HepG2 (cell line): ENCODE results near the gene SYNE2. TPM values are rescaled to one million over a fixed set of nuclear protein-coding genes. Genes with fewer than 3 reads are reported as not detected.

Source experiments
- ATAC-seq: fragments of 200-7000 bp; cut with Tn5 transposase; 3 replicates; pipeline ENCODE4 v1.9.1; 2020; ENCODE audit warnings: mild to moderate bottlenecking, moderate library complexity
- BruUV-seq: library from RNA; stranded (reverse); fragments of 400-500 nt; replicated peaks from 2 replicates; lab custom pipeline; 2021; lab: Mats Ljungman, UMichigan
- CTCF ChIA-PET: fragments of 300-600 bp; formaldehyde crosslinking; extraction: SDS; loops from one replicate; lab custom pipeline; 2021; ENCODE audit warnings: low total read pairs, inconsistent platforms, low intra/inter-chr PET ratio; lab: Yijun Ruan, JAX
- POLR2A ChIA-PET: fragments of 350-600 bp; sonication (Branson Sonifier 250); formaldehyde crosslinking; loops from one replicate; lab custom pipeline; 2020; ENCODE audit warnings: antibody characterized with exemption, inconsistent platforms; lab: Yijun Ruan, JAX
- DNase-seq: peaks from one replicate; pipeline ENCODE4 v3.0.0-alpha.2; 2015; ENCODE audit warnings: low spot score
- FAIRE-seq: peaks from 3 replicates; lab custom pipeline; 2011; peaks lifted over from hg19 to GRCh38; lab: Jason Lieb, UNC
- H2AFZ ChIP-seq: one replicate; pipeline ENCODE4 v1.6.1; 2011; ENCODE audit warnings: low read length, inconsistent platforms
- H3K27ac ChIP-seq: fragments of 300-600 bp; 3 replicates; pipeline ENCODE4 v1.8.0; 2011; ENCODE audit warnings: mixed run types, mild to moderate bottlenecking, mixed read lengths, low read length, inconsistent platforms; ENCODE audit not compliant: insufficient read depth; ENCODE audit errors: extremely low read length
- H3K27me3 ChIP-seq, 2 experiments: fragments of 200-600 bp in 1 of 2; 2 replicates in 1 of 2; 3 replicates in 1 of 2; pipeline versions ENCODE4 v1.6.0 to v1.8.0; 2011; ENCODE audit warnings: low read length in 2 of 2, mild to moderate bottlenecking in 2 of 2, moderate library complexity in 2 of 2, inconsistent platforms in 1 of 2; ENCODE audit not compliant: insufficient read depth in 2 of 2, control insufficient read depth in 1 of 2
- H3K36me3 ChIP-seq, 2 experiments: fragments of 200-600 bp in 1 of 2; replicated peaks in 1 of 2; 2 replicates in 1 of 2; 3 replicates in 1 of 2; pipeline versions ENCODE4 v1.5.1 to v1.8.0; 2011; ENCODE audit warnings: low read length in 2 of 2, inconsistent platforms in 1 of 2; ENCODE audit not compliant: insufficient read depth in 2 of 2, control insufficient read depth in 1 of 2
- H3K4me1 ChIP-seq: 2 replicates; pipeline ENCODE4 v1.5.1; 2012; ENCODE audit warnings: low read length, inconsistent platforms; ENCODE audit not compliant: insufficient read depth
- H3K4me2 ChIP-seq: 2 replicates; pipeline ENCODE4 v1.6.0; 2011; ENCODE audit warnings: low read depth, low read length, inconsistent platforms
- H3K4me3 ChIP-seq, 3 experiments: fragments of 200-600 bp in 1 of 3; sonication (generic), shearing (Covaris generic) in 1 of 3; replicated peaks in 1 of 3; 2 replicates each; pipeline ENCODE4 v1.5.1; 2011 to 2016; ENCODE audit warnings: low read length in 3 of 3, inconsistent platforms in 2 of 3, low read depth in 2 of 3, mild to moderate bottlenecking in 2 of 3, control low read depth in 1 of 3, mixed read lengths in 1 of 3; ENCODE audit not compliant: insufficient read depth in 1 of 3
- H3K79me2 ChIP-seq: one replicate; pipeline ENCODE4 v1.6.1; 2011; ENCODE audit warnings: low read length, inconsistent platforms; ENCODE audit not compliant: insufficient read depth
- H3K9ac ChIP-seq: 2 replicates; pipeline ENCODE4 v1.6.0; 2011; ENCODE audit warnings: mild to moderate bottlenecking, low read depth, low read length, inconsistent platforms; ENCODE audit not compliant: insufficient read depth
- H3K9me3 ChIP-seq: 2 replicates; pipeline ENCODE4 v1.5.1; 2012; ENCODE audit warnings: mild to moderate bottlenecking, low read length
- H4K20me1 ChIP-seq: 2 replicates; pipeline ENCODE4 v1.6.0; 2011; ENCODE audit warnings: inconsistent platforms, mild to moderate bottlenecking, low read length, moderate library complexity; ENCODE audit not compliant: insufficient read depth
- CREM ChIP-seq, 2 experiments: sonication (generic) in 1 of 2; formaldehyde crosslinking in 1 of 2; IDR thresholded peaks; 2 replicates each; pipeline versions ENCODE4 v1.4.0 to v1.6.1; 2016 to 2020; ENCODE audit warnings: antibody characterized with exemption in 1 of 2, mild to moderate bottlenecking in 1 of 2, missing genetic modification reagents in 1 of 2
- HINFP ChIP-seq: sonication (generic); formaldehyde crosslinking; IDR thresholded peaks from 2 replicates; pipeline ENCODE4 v1.4.0; 2020; ENCODE audit warnings: low read depth, mild to moderate bottlenecking, missing genetic modification reagents
- MED8 ChIP-seq: sonication (generic); formaldehyde crosslinking; IDR thresholded peaks from 2 replicates; pipeline ENCODE4 v1.8.1; 2023; ENCODE audit warnings: mild to moderate bottlenecking, missing genetic modification reagents; ENCODE audit not compliant: insufficient replicate concordance
- NFE2L2 ChIP-seq: fragments of 150-350 bp; IDR thresholded peaks from 2 replicates; pipeline ENCODE4 v1.6.1; 2014; ENCODE audit warnings: low read length
- NR2F6 ChIP-seq, 2 experiments: IDR thresholded peaks; 2 replicates each; pipeline ENCODE4 v1.6.1; 2016; ENCODE audit warnings: antibody characterized with exemption in 1 of 2, mild to moderate bottlenecking in 1 of 2
- RFX1 ChIP-seq: fragments of 450-650 bp; IDR thresholded peaks from 2 replicates; pipeline ENCODE4 v1.6.1; 2017
- SMARCE1 ChIP-seq: fragments of 450-650 bp; IDR thresholded peaks from 2 replicates; pipeline ENCODE4 v1.6.1; 2017; ENCODE audit warnings: borderline replicate concordance
- TAF15 ChIP-seq: fragments of 200-400 bp; formaldehyde crosslinking; IDR thresholded peaks from one replicate; pipeline ENCODE4 v1.6.1; 2018; ENCODE audit warnings: mild to moderate bottlenecking, low read depth, low read length; ENCODE audit not compliant: poor library complexity, severe bottlenecking
- TEAD2 ChIP-seq: sonication (generic); formaldehyde crosslinking; IDR thresholded peaks from 2 replicates; pipeline ENCODE4 v1.9.0; 2021; ENCODE audit warnings: missing genetic modification reagents
- TEAD3 ChIP-seq: optimal IDR thresholded peaks from 2 replicates; pipeline ENCODE3; 2016; ENCODE audit warnings: borderline replicate concordance
- ZNF235 ChIP-seq: sonication (generic); formaldehyde crosslinking; IDR thresholded peaks from 2 replicates; pipeline ENCODE4 v1.8.1; 2023; ENCODE audit warnings: mild to moderate bottlenecking, missing genetic modification reagents, borderline replicate concordance
- ZNF24 ChIP-seq: fragments of 450-650 bp; IDR thresholded peaks from 2 replicates; pipeline ENCODE4 v1.6.1; 2017; ENCODE audit warnings: antibody characterized with exemption, mild to moderate bottlenecking
- ZNF275 ChIP-seq: sonication (generic); formaldehyde crosslinking; IDR thresholded peaks from 2 replicates; pipeline ENCODE4 v1.8.0; 2022; ENCODE audit warnings: missing genetic modification reagents, mild to moderate bottlenecking, inconsistent platforms, borderline replicate concordance
- WGBS: methylation state at CpG from one replicate; pipeline ENCODE4 v1.1.6; 2017; ENCODE audit warnings: low lambda C conversion rate; 5-methylcytosine and 5-hydroxymethylcytosine counted together
- in situ Hi-C: cut with HindIII; loops from 2 replicates; pipeline ENCODE4 v1.10.0; 2017; ENCODE audit warnings: low pct_unique_long_range_greater_than_20kb; ENCODE audit not compliant: extremely low pct_ligation_motif_present
- intact Hi-C: fragments of 100-400 bp; cut with micrococcal nuclease; formaldehyde crosslinking; loops from one replicate; pipeline ENCODE4 v1.10.0; 2022; ENCODE audit not compliant: unreplicated experiment
- polyA plus RNA-seq, 8 experiments: library from polyadenylated mRNA; depleted of rRNA in 3 of 8; stranded (reverse) in 7 of 8; unstranded in 1 of 8; fragments of >200 nt; fragmentation: Illumina TruSeq in 4 of 8; extraction: Trizol in 4 of 8; gene quantifications; 2 replicates each; pipeline versions ENCODE4 v1.2.1 to v1.2.3, GENCODE V29; 2011 to 2016; ENCODE audit warnings: low read depth in 4 of 8, missing spikeins in 1 of 8, mixed read lengths in 1 of 8; ENCODE audit not compliant: insufficient read depth in 1 of 8
- total RNA-seq, 5 experiments: library from RNA; depleted of rRNA; stranded (reverse); fragments of >200 nt; fragmentation: Illumina TruSeq; extraction: Trizol; gene quantifications; 2 replicates each; pipeline ENCODE4 v1.2.3, GENCODE V29; 2016; ENCODE audit warnings: low read depth in 1 of 5

The SYNE2 gene
- total and polyA plus RNA-seq, 2 of the 13 experiments (the other 11 are each of a cell fraction or from before 2014, with no cell fraction given), result 6.2 to 13.3 TPM

GRCh38 chr14:64232095-64232838 lies 379.5 kb downstream of the SYNE2 start:
- WGBS, result 77% methylated on average over 8 of the region's 9 CpGs
- Histone ChIP-seq H3K27me3 (no peaks in the 10 kb centered on the region; a peak in 1 of 5 replicates), H3K36me3 (no peaks in the 10 kb centered on the region; a peak in 1 of 5 replicates), H3K4me1 (no peaks in the 10 kb centered on the region), H3K27ac (no peak overlapping the region), H2AFZ (no peak overlapping the region), H3K4me3 (no peak overlapping the region), H3K9me3 (no peaks in the 10 kb centered on the region), H4K20me1 (no peaks in the 10 kb centered on the region), H3K79me2 (no peaks in the 10 kb centered on the region), H3K9ac (no peak overlapping the region), H3K4me2 (no peak overlapping the region)
- intact Hi-C loops (no loop called here), in situ Hi-C loops (no loop called here)
- TF ChIP-seq TEAD3 (CRISPR knock-in tag) (no peak), NFE2L2 (no peak), SMARCE1 (no peak), RFX1 (no peak), ZNF235 (CRISPR knock-in tag) (no peak), HINFP (no peak), ZNF24 (no peak), TEAD2 (no peak), TAF15 (no peak), ZNF275 (no peak), MED8 (no peak), NR2F6 (IDR thresholded peaks at IDR 0.05) (no peak), NR2F6 (CRISPR knock-in tag; IDR thresholded peaks at IDR 0.05) (no peak), CREM (IDR thresholded peaks at IDR 0.05) (no peak), CREM (CRISPR knock-in tag; IDR thresholded peaks at IDR 0.05) (no peak)
- ATAC-seq (no peak), DNase-seq (no peak), FAIRE-seq (no peak)
- POLR2A ChIA-PET, result no interaction called here
- BruUV-seq, result no TSS peak
- CTCF ChIA-PET, result no interaction called here
